ENCODE measurements around the gene DCAF4. TPM values are rescaled to one million over a fixed set of nuclear protein-coding genes. Genes with fewer than 3 reads are reported as not detected.

Gene DCAF4
- total RNA-seq, 1 donor from 2014 or later = 14.3 TPM

DNA sequence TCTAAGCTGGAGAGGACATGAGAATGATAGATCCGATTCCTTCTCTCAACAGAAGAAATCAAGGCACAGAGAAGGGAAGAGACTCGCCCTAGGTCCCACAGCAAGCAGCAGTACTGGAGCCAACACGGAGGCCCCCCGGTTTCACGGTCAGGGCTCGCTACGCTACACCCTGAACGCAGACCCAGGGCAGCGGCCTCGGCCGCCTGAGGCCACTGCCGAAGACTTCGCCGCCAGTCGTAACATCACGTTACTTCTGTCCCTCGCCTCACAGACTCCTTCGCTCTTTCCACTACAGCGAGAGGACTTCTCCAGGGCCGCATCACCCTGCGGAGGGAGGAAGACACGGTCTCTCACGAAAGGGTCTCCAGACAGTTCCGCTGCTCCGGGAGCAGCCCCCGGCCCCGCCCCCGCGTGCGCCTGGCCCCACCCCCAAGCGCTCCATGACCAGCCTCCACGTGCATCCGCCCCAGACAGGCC lies 411 bp upstream of the DCAF4 start:
- Mint-ChIP-seq H3K27me3 (ENCODE audit: unreplicated experiment) (no peaks in the 10 kb centered on the region), H3K4me3 (ENCODE audit: unreplicated experiment) (peak overlapping the region; percentile 95), H3K4me1 (ENCODE audit: unreplicated experiment) (peaks cover 17% of the 10 kb centered on the region), H3K36me3 (ENCODE audit: unreplicated experiment) (no peaks in the 10 kb centered on the region), H3K9me3 (ENCODE audit: unreplicated experiment) (no peaks in the 10 kb centered on the region), H3K27ac (ENCODE audit: unreplicated experiment) (peak overlapping the region; percentile 87)
- DNase-seq (ENCODE audit: extremely low spot score, unreplicated experiment) = no peak
- TF ChIP-seq, protein P1, sequence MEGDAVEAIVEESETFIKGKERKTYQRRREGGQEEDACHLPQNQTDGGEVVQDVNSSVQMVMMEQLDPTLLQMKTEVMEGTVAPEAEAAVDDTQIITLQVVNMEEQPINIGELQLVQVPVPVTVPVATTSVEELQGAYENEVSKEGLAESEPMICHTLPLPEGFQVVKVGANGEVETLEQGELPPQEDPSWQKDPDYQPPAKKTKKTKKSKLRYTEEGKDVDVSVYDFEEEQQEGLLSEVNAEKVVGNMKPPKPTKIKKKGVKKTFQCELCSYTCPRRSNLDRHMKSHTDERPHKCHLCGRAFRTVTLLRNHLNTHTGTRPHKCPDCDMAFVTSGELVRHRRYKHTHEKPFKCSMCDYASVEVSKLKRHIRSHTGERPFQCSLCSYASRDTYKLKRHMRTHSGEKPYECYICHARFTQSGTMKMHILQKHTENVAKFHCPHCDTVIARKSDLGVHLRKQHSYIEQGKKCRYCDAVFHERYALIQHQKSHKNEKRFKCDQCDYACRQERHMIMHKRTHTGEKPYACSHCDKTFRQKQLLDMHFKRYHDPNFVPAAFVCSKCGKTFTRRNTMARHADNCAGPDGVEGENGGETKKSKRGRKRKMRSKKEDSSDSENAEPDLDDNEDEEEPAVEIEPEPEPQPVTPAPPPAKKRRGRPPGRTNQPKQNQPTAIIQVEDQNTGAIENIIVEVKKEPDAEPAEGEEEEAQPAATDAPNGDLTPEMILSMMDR (IDR thresholded peaks at IDR 0.05) = no peak

DNA sequence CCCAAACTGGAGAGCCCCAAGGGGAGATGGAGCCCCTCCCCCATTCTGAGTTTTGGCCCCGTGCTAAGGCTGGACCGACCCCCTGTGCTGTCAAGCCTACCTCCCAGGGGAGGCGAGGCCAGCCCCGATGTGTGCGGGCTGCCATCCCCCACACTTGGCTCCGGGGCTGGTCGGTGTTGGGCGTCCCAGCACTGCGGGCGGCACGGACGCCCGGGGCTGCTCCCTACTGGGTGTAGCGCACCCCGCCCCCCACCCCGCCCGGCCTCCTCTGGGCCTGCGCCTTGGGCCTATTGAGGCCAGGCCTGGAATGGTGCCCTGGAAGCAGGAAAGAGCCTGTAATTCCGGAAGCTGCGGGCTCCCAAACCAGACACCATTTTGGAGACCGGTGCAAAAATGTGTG lies 2.6 kb downstream of the DCAF4 start:
- Mint-ChIP-seq H3K4me3 (ENCODE audit: unreplicated experiment) (no peak overlapping the region), H3K9me3 (ENCODE audit: unreplicated experiment) (no peaks in the 10 kb centered on the region), H3K4me1 (ENCODE audit: unreplicated experiment) (peaks cover 11% of the 10 kb centered on the region), H3K27ac (ENCODE audit: unreplicated experiment) (no peak overlapping the region), H3K36me3 (ENCODE audit: unreplicated experiment) (no peaks in the 10 kb centered on the region), H3K27me3 (ENCODE audit: unreplicated experiment) (no peaks in the 10 kb centered on the region)
- TF ChIP-seq, protein P1 (IDR thresholded peaks at IDR 0.05) = no peak
- no peak for DNase-seq (ENCODE audit: extremely low spot score, unreplicated experiment)

DNA sequence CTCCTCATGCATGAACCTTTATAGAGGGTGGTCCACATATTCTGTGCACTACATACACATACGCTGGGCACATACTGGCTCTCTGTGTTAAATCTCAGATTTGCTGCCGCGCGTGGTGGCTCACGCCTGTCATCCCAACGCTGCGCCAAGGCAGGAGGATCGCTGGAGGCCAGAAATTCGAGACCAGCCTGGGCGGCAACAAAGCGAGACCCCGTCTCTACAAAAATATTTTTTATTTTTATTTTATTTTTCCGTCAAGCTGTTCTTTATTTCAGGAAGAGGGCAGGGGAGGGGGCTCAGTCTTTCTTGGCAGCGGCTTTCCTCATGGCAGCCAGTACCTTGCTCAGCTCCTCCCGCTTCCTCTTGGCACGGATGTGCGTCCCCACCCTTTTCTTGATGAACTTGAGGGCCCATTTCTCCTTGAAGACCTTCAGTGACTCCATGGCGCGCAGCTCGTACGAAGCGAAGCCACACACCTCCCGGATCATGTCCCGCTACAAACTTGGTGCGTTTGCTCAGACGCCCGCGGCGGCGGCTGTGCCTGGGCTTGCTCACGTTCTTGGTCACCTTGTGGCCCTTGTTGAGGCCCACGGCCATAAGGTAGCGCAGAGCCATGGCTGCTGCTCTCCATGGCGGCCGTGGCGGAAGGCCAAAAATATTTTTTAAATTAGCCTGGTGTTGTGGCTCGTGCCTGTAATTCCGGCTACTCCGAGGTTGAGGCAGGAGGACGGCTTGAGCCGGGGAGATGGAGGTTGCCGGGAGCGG lies 3.2 kb downstream of the DCAF4 start:
- H3K36me3 Mint-ChIP-seq (ENCODE audit: unreplicated experiment) = no peaks in the 10 kb centered on the region
- H3K4me3 Mint-ChIP-seq (ENCODE audit: unreplicated experiment) = no peak overlapping the region
- TF ChIP-seq, protein P1 (IDR thresholded peaks at IDR 0.05) = no peak
- H3K4me1 Mint-ChIP-seq (ENCODE audit: unreplicated experiment) = peaks cover 11% of the 10 kb centered on the region
- no peak overlapping the region for H3K27ac Mint-ChIP-seq (ENCODE audit: unreplicated experiment)
- no peak for DNase-seq (ENCODE audit: extremely low spot score, unreplicated experiment)
- H3K27me3 Mint-ChIP-seq (ENCODE audit: unreplicated experiment) = no peaks in the 10 kb centered on the region
- H3K9me3 Mint-ChIP-seq (ENCODE audit: unreplicated experiment) = no peaks in the 10 kb centered on the region

- no peaks in the 10 kb centered on the region for H3K27me3 Mint-ChIP-seq (ENCODE audit: unreplicated experiment)
- H3K4me3 Mint-ChIP-seq (ENCODE audit: unreplicated experiment) = no peak overlapping the region
- H3K27ac Mint-ChIP-seq (ENCODE audit: unreplicated experiment) = no peak overlapping the region
- no peak for DNase-seq (ENCODE audit: extremely low spot score, unreplicated experiment)
- H3K36me3 Mint-ChIP-seq (ENCODE audit: unreplicated experiment) = peaks cover 2% of the 10 kb centered on the region
- H3K9me3 Mint-ChIP-seq (ENCODE audit: unreplicated experiment) = no peaks in the 10 kb centered on the region
- TF ChIP-seq, protein P1 (IDR thresholded peaks at IDR 0.05) = no peak
- H3K4me1 Mint-ChIP-seq (ENCODE audit: unreplicated experiment) = no peaks in the 10 kb centered on the region
These were observed 6.6 kb downstream of the DCAF4 start for GRCh38 chr14:72932893-72933292.

DNA sequence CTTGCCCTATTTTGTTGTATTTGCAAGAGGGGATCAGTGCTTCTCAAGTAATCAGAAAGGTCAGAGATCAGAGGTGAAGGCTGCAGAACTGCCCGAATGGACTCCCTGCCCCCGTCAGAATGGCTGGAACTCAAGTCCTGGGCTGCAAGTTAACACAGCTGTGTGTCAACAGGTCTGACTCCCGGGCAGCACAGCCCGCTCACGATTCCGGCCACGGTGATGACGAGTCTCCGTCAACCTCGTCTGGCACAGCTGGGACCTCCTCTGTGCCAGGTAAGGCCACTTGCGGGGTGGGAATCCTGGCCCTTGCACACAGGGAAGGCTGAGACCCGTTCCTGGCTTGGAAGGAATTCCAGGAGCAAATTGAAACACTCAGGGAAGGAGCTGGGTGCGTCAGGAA lies 13.4 kb downstream of the DCAF4 start:
- H3K4me3 Mint-ChIP-seq (ENCODE audit: unreplicated experiment) = no peak overlapping the region
- H3K27me3 Mint-ChIP-seq (ENCODE audit: unreplicated experiment) = no peaks in the 10 kb centered on the region
- no peak for DNase-seq (ENCODE audit: extremely low spot score, unreplicated experiment)
- H3K9me3 Mint-ChIP-seq (ENCODE audit: unreplicated experiment) = no peaks in the 10 kb centered on the region
- no peak overlapping the region for H3K27ac Mint-ChIP-seq (ENCODE audit: unreplicated experiment)
- peaks cover 28% of the 10 kb centered on the region for H3K36me3 Mint-ChIP-seq (ENCODE audit: unreplicated experiment)
- no peaks in the 10 kb centered on the region for H3K4me1 Mint-ChIP-seq (ENCODE audit: unreplicated experiment)
- TF ChIP-seq, protein P1 (IDR thresholded peaks at IDR 0.05) = no peak
